Fibroblast of lung (primary cell): ENCODE measurements around the gene MACROD2.

Source experiments
- CTCF ChIP-seq, 2 donors: IDR thresholded peaks in 1 of 2; conservative IDR thresholded peaks in 1 of 2; 1 replicate in 1 of 2; 2 replicates in 1 of 2; pipeline ENCODE4 v1.5.1; 2011 to 2012; ENCODE audit warnings: low read length in 2 of 2, control low read depth in 1 of 2, inconsistent platforms in 1 of 2, low read depth in 1 of 2, mild to moderate bottlenecking in 1 of 2
- EZH2 ChIP-seq: IDR thresholded peaks from 2 replicates; pipeline ENCODE4 v1.5.1; 2012; ENCODE audit warnings: low read length, control low read depth, mild to moderate bottlenecking; ENCODE audit errors: missing control alignments

DNA sequence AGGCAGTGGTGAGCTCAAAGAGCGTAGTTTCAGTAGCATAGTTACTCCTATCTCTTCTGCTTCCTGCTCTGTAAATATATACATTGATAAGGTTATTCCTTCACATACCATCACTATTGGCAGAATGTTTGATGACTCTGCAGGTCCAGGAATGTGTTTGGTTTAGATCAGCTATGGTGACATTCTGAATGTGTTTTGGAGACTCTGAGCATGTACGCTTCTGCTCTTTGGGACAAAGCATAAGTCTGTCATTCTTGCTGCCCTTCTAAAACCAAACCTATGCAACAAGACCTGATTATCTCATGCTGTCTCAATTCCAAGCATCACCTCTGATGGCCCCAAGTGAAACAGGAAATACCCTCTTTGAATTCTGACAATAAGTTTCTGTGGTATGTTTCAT lies 1503.6 kb downstream of the MACROD2 start:
- TF ChIP-seq CTCF (conservative IDR thresholded peaks at IDR 0.05 in 1 of 2, IDR thresholded peaks at IDR 0.05 in 1 of 2; ENCODE audit: low read depth in 1 of 2, low read length in 2 of 2) (no peak), EZH2 (no peak)
